T-helper 17 cell (primary cell): ENCODE results near the gene CDKN2B-AS1. TPM values are rescaled to one million over a fixed set of nuclear protein-coding genes. Genes with fewer than 3 reads are reported as not detected.

Experiments used
- ATAC-seq: fragments of 150-1000 bp; cut with Tn5 transposase; 2 replicates; pipeline ENCODE4 v1.10.0; 2021; ENCODE audit warnings: mild to moderate bottlenecking, moderate library complexity
- DNase-seq, 3 donors: peaks; one replicate each; pipeline versions ENCODE4 v3.0.0 to v3.0.0-alpha.2; 2020 to 2021
- H3K9me3 ChIP-seq: one replicate; pipeline ENCODE4 v1.7.0; 2013; ENCODE audit warnings: low read length, mild to moderate bottlenecking; ENCODE audit not compliant: control insufficient read depth, poor library complexity, severe bottlenecking
- H3K27ac Mint-ChIP-seq: one replicate; pipeline ENCODE4 v1.8.0; 2022; ENCODE audit warnings: mild to moderate bottlenecking, moderate library complexity, mixed read lengths
- H3K27me3 Mint-ChIP-seq: one replicate; pipeline ENCODE4 v1.8.0; 2022; ENCODE audit warnings: mixed read lengths
- H3K36me3 Mint-ChIP-seq: one replicate; pipeline ENCODE4 v1.8.0; 2022; ENCODE audit warnings: low read depth, mixed read lengths
- H3K4me1 Mint-ChIP-seq: one replicate; pipeline ENCODE4 v1.8.0; 2022; ENCODE audit warnings: mild to moderate bottlenecking, mixed read lengths
- H3K4me3 Mint-ChIP-seq: one replicate; pipeline ENCODE4 v1.8.0; 2022; ENCODE audit warnings: mild to moderate bottlenecking, moderate library complexity, mixed read lengths
- total RNA-seq, 4 donors: library from RNA in 2 of 4; stranded (reverse) in 2 of 4; gene quantifications; one replicate each; pipeline ENCODE4 v1.2.3 and lab custom pipeline; 2022 to 2026

The CDKN2B-AS1 gene
- total RNA-seq, 2 donors from 2014 or later = 1.6 to 1.7 TPM

DNA sequence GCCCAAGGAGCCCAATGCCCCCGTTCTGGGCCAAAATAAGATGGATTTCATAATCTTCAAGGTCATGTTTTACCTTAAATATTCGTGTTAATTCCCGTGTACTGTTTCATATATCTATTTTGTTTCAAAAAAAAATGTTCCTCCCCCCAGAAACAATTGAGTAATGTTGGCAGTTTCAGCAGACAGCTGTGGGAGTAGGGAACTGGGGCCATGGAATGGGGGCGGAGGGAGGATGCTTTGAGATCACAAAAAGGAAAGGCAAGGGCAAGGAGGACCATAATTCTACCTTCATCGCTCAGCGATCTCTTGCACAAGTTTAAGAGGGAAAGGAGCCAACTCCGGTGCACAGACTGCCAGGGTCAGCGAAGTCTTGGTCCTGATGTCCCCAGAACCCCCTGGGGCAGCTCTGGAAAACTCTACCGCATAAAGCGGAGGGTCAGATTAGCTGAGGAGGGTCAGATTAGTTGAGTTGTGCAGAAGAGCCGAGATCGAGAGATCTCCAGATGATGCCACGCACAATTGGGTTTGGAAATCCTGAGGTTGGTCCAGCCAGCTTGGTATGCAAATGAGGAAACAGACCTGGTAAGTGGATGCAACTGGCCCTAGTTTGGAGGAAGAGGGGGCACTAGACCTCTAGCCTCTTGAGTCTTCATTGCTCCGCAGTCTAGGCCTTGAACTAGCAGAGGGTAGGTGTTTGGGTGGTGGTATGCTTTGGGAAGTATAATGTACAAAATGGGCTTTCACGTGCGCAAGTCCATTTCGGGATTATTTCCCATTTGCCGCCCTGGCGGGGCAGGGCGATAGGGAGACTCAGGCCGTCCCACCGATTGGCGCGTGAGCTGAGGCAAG is 24.4 kb upstream of the CDKN2B-AS1 start:
- H3K36me3 Mint-ChIP-seq = peaks cover 13% of the 10 kb centered on the region
- H3K4me1 Mint-ChIP-seq = peaks cover 30% of the 10 kb centered on the region
- ATAC-seq = no peak
- no peak for DNase-seq
- H3K27me3 Mint-ChIP-seq = peaks cover 83% of the 10 kb centered on the region
- peaks cover 42% of the 10 kb centered on the region for H3K9me3 ChIP-seq
- H3K27ac Mint-ChIP-seq = peak overlapping the region; percentile 32
- H3K4me3 Mint-ChIP-seq = no peak overlapping the region

DNA sequence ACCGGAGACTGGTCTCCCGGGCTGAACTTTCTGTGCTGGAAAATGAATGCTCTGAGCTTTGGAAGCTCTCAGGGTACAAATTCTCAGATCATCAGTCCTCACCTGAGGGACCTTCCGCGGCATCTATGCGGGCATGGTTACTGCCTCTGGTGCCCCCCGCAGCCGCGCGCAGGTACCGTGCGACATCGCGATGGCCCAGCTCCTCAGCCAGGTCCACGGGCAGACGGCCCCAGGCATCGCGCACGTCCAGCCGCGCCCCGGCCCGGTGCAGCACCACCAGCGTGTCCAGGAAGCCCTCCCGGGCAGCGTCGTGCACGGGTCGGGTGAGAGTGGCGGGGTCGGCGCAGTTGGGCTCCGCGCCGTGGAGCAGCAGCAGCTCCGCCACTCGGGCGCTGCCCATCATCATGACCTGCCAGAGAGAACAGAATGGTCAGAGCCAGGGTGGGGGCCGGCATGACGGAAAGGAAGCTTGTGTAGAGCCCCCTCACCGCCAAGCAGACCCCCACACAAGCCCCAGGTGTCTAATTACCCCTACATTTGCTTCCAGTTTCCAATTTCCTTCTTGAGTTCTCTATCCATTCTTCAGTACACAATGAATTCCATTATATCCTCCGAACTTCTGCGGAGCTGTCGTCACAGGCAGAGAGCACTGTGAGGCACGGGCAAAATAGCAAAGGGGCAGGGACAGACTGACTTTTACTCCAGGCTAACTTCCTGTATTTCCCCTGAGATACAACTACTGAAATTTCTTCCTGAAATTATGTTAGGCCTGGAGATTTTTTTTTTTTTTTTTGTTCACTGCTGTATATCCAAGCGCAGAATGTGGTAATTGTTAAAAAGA is 23.6 kb upstream of the CDKN2B-AS1 start:
- Mint-ChIP-seq H3K27ac (peak overlapping the region; percentile 32), H3K36me3 (peaks cover 10% of the 10 kb centered on the region), H3K27me3 (peaks cover 83% of the 10 kb centered on the region), H3K4me3 (peak overlapping the region; percentile 3), H3K4me1 (peaks cover 26% of the 10 kb centered on the region)
- ATAC-seq (no peak), DNase-seq (no peak)
- H3K9me3 ChIP-seq = peaks cover 42% of the 10 kb centered on the region

DNA sequence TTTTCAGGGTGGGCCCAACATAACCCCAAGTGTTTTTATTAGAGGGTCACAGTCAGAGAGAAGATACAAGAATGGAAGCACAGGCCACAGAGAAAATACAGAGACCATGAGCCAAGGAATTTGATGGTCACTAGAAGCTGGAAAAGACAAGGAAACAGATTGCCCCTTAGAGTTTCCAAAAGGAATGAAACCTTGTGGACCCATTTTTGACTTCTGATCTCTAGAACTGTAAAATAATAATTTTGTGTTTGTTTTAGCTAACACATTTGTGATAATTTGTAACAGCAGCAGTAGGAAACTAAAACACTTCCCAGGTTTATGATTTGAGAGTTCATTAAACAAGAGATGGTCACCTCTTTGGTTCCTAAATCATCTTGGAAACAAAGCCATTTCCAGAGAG is 22.2 kb upstream of the CDKN2B-AS1 start:
- Mint-ChIP-seq H3K36me3 (peaks cover 7% of the 10 kb centered on the region), H3K4me1 (peaks cover 25% of the 10 kb centered on the region), H3K4me3 (no peak overlapping the region), H3K27ac (no peak overlapping the region), H3K27me3 (peaks cover 81% of the 10 kb centered on the region)
- no peak for ATAC-seq
- H3K9me3 ChIP-seq = peaks cover 37% of the 10 kb centered on the region
- no peak for DNase-seq

DNA sequence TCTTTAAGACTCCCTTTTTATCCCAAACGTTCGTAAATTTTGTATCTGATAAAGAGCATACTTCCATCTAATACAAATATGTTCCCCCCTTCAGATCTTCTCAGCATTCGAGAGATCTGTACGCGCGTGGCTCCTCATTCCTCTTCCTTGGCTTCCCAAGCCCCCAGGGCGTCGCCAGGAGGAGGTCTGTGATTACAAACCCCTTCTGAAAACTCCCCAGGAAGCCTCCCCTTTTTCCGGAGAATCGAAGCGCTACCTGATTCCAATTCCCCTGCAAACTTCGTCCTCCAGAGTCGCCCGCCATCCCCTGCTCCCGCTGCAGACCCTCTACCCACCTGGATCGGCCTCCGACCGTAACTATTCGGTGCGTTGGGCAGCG is 20.3 kb upstream of the CDKN2B-AS1 start:
- Mint-ChIP-seq H3K36me3 (peaks cover 4% of the 10 kb centered on the region), H3K27ac (peak overlapping the region; percentile 89), H3K27me3 (peaks cover 84% of the 10 kb centered on the region), H3K4me1 (peaks cover 20% of the 10 kb centered on the region), H3K4me3 (peak overlapping the region; percentile 90)
- ATAC-seq (no peak), DNase-seq (no peak)
- peaks cover 19% of the 10 kb centered on the region for H3K9me3 ChIP-seq

DNA sequence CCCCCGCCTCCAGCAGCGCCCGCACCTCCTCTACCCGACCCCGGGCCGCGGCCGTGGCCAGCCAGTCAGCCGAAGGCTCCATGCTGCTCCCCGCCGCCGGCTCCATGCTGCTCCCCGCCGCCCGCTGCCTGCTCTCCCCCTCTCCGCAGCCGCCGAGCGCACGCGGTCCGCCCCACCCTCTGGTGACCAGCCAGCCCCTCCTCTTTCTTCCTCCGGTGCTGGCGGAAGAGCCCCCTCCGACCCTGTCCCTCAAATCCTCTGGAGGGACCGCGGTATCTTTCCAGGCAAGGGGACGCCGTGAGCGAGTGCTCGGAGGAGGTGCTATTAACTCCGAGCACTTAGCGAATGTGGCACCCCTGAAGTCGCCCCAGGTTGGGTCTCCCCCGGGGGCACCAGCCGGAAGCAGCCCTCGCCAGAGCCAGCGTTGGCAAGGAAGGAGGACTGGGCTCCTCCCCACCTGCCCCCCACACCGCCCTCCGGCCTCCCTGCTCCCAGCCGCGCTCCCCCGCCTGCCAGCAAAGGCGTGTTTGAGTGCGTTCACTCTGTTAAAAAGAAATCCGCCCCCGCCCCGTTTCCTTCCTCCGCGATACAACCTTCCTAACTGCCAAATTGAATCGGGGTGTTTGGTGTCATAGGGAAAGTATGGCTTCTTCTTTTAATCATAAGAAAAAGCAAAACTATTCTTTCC is 19.7 kb upstream of the CDKN2B-AS1 start:
- ATAC-seq = peak; percentile 69
- Mint-ChIP-seq H3K27me3 (peaks cover 87% of the 10 kb centered on the region), H3K4me3 (peak overlapping the region; percentile 90), H3K27ac (peak overlapping the region; percentile 89), H3K4me1 (peaks cover 20% of the 10 kb centered on the region), H3K36me3 (peaks cover 4% of the 10 kb centered on the region)
- H3K9me3 ChIP-seq = peaks cover 16% of the 10 kb centered on the region
- DNase-seq = no peak

DNA sequence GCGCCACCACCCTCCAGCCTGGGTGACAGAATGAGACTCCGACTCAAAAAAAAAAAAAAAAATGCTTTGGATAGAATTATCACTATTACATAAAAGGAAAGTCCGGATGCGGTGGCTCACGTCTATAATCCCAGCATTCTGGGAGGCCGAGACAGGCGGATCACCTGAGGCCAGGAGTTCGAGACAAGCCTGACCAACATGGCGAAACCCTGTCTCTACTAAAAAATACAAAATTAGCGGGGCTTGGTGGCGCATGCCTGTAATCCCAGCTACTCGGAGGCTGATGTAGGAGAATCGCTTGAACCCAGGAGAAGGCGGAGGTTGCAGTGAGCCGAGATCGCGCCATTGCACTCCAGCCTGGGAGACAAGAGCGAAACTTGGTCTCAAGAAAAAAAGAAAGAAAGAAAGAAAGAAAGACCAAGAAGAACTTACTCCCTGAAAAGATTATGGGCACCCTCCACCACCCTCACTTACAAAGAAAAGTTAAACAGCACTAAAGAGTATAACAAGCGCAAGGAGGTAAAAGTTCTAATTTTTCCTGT is 18.2 kb upstream of the CDKN2B-AS1 start:
- H3K27me3 Mint-ChIP-seq = peaks cover 81% of the 10 kb centered on the region
- no peak for DNase-seq
- H3K4me1 Mint-ChIP-seq = peaks cover 16% of the 10 kb centered on the region

DNA sequence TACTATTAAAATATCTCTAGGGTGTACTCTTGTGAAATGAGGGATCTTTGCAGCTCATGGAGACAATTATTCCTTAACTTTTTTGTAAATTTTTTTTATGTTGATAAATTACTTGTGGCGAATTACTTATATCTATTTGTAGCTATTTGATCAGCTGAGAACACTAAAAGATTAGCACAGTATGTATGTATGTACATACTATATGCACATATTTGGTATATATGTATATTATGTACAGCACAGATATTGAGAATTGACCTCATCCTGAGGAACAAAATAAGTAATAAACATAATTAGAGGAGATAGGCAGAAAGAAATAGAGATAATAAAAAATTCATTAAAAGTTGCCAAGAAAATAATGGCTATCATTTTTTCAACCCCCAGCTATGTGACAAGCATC is 12.2 kb upstream of the CDKN2B-AS1 start:
- Mint-ChIP-seq H3K4me3 (no peak overlapping the region), H3K4me1 (peaks cover 5% of the 10 kb centered on the region), H3K27me3 (peaks cover 64% of the 10 kb centered on the region), H3K36me3 (no peaks in the 10 kb centered on the region), H3K27ac (no peak overlapping the region)
- H3K9me3 ChIP-seq = no peaks in the 10 kb centered on the region
- ATAC-seq (no peak), DNase-seq (no peak)

More for the DNA sequence above, 18.2 kb upstream of the CDKN2B-AS1 start:
- Mint-ChIP-seq H3K27ac (peak overlapping the region; percentile 74), H3K4me3 (peak overlapping the region; percentile 45), H3K36me3 (peaks cover 2% of the 10 kb centered on the region)
- no peak for ATAC-seq
- H3K9me3 ChIP-seq = peaks cover 10% of the 10 kb centered on the region

DNA sequence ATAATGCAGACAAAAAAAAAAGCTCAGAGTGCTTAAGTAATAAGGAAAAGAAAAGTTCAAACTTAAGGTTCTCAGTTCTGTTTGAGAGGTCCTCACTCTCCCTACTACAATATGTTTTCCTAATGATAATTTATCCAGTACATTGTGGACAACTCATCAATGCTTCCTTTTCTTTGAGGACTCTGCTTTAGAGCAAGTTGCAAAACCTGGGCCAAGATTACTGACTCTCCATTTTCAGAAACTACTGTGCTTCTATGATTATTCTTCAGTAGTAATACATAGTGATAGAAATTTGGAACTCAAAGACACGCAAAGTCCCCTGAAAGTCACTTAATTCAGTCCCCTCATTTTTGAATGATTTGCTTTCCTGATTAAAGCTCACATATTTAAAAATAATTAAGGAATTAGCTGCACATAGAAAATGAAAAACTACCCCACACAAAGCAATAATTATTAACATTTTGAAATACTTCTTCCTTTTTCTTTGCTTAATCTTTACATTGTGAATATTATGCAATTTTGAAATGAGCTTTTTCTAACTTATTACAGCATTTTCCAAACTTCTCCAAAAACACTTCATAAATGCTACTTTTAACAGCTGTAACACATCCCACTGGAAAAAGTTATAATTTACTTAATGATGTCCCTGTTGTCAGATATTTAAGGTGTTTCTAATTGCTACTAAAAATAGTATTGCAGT is 11.6 kb upstream of the CDKN2B-AS1 start:
- DNase-seq (no peak), ATAC-seq (no peak)
- Mint-ChIP-seq H3K27me3 (peaks cover 63% of the 10 kb centered on the region), H3K27ac (no peak overlapping the region), H3K4me3 (no peak overlapping the region), H3K4me1 (peaks cover 6% of the 10 kb centered on the region), H3K36me3 (no peaks in the 10 kb centered on the region)
- H3K9me3 ChIP-seq = no peaks in the 10 kb centered on the region

DNA sequence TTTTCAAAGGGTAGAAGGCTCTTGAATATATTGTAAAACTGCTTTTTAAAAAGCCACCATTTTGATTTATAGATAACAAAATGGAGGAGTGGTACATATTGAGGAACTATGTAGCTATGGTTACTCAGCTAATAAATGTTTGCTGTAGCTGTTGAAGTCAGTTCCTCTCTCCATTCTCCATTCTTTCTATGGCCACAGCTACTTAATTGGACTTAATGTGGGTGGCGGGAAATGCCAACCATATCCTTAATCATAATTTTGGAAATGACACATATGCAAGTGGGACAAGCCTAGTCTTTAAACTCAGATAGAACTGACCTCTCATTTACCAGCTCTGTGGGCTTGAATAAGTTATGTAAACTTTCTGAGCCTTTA is 11.0 kb upstream of the CDKN2B-AS1 start:
- peaks cover 6% of the 10 kb centered on the region for H3K4me1 Mint-ChIP-seq
- no peak overlapping the region for H3K27ac Mint-ChIP-seq
- peaks cover 61% of the 10 kb centered on the region for H3K27me3 Mint-ChIP-seq
- DNase-seq = no peak
- no peaks in the 10 kb centered on the region for H3K36me3 Mint-ChIP-seq
- no peak overlapping the region for H3K4me3 Mint-ChIP-seq
- no peaks in the 10 kb centered on the region for H3K9me3 ChIP-seq
- ATAC-seq = no peak

DNA sequence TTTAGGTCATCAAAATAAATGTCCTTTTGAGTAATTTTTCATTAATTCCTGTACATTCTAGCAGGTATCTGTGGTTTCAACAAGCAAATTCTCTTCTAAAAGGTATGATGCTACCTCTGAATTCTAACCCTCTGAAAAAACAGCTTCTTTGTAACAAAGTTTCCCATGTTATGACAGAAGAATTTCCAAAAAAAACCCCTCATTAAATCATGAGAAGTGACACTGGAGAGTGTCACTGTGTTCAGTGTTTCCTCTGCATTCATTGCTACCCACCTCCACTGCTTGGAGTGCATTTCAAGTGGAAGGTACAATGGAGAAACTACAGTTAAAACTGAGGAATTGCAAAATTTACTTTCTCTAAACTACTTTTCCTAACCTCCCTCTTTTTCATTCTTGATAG is 10.5 kb upstream of the CDKN2B-AS1 start:
- no peaks in the 10 kb centered on the region for H3K9me3 ChIP-seq
- Mint-ChIP-seq H3K36me3 (no peaks in the 10 kb centered on the region), H3K4me3 (no peak overlapping the region), H3K27me3 (peaks cover 59% of the 10 kb centered on the region), H3K27ac (no peak overlapping the region), H3K4me1 (peaks cover 6% of the 10 kb centered on the region)
- DNase-seq (no peak), ATAC-seq (no peak)

DNA sequence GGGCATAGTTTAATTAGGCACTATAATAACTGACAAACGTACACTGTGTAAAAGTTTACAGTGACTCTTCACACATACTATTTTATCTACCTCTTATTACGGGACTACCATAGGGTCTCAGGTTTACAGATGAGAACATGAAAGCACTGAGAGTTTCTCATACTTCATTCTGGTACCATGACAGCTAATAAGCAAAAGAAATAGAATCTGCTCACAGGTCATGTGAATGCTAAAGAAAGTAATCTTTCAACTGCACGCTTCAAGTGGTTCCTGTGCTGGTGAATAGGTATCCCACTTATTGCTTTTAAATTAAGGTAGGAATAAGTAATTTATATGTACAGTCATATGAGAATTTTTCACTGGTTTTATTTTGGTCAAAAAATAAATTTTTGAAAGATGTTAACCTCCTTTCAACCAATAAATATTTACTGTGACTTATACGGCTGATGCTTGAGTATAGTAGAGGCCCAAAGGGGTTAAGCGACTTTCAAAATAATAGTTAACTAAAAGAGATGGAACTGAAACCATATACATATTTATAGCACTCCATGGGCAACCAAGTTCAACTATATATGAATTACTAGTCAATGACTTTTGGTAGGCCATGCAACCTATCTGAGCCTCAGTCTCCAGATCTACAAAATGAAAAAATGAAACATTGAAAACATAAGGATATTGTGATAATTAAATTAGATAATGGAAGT is 8.5 kb upstream of the CDKN2B-AS1 start:
- DNase-seq (no peak), ATAC-seq (no peak)
- H3K36me3 Mint-ChIP-seq = peaks cover 3% of the 10 kb centered on the region
- H3K27me3 Mint-ChIP-seq = peaks cover 60% of the 10 kb centered on the region
- no peaks in the 10 kb centered on the region for H3K9me3 ChIP-seq
- no peak overlapping the region for H3K27ac Mint-ChIP-seq
- H3K4me1 Mint-ChIP-seq = peaks cover 8% of the 10 kb centered on the region
- H3K4me3 Mint-ChIP-seq = no peak overlapping the region
